Measurements from ENCODE around the gene ZNF580.

ZNF580 gene

DNA sequence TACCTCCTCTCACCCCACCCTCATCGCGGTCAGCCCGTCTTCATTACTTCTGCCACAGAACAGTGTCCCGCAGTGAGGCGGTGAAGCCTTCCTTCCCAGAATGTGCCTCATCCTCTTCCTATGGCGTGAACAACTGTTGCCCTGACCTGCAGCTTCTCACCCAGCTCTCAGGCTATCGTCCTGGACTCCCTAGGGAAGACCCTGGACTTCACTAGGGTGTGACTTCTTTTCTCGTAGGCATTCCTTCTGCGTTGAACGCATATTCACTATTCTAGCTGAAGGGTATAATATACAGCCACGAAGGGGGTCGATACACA lies 34.4 kb upstream of the ZNF580 start:
- DNase-seq: no peak

DNA sequence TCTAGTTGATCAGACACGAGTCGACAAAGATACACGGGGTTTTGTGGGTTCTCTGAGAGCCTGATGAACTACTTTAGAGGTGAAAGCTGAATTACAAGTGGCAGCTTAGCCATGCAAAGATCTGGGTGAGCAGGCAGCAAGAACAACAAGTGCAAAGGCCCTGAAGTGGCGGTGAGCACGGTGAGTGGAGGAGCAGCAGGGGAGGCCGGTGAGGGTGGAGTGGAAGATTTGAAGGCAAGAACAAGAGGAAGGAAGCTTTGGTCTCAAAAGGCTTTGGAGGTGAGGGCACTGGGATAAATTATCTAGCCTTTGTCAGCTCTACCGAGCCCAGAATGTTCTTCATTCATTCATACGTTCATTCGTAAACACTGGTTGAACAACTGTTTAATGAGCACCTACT lies 34.0 kb upstream of the ZNF580 start:
- no peak for DNase-seq

DNA sequence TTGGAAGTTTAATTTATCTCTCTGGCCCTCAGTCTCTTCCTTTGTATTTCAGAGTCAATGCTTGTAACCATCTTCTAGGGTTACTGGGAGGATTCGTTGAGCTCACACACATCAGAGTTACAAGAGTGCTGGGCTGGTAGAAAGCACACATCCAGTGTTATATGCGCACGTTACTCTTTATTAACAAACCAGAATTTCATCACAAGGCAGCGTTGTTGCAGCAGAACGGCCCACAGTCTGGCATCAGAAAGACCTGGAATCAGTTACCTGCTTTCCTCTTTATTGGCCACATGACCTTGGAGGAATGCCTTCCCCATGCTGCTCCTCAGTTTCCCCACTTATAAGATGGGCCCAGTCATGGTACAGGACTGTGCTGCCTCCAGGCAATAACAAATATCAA lies 31.5 kb upstream of the ZNF580 start:
- DNase-seq: no peak

DNA sequence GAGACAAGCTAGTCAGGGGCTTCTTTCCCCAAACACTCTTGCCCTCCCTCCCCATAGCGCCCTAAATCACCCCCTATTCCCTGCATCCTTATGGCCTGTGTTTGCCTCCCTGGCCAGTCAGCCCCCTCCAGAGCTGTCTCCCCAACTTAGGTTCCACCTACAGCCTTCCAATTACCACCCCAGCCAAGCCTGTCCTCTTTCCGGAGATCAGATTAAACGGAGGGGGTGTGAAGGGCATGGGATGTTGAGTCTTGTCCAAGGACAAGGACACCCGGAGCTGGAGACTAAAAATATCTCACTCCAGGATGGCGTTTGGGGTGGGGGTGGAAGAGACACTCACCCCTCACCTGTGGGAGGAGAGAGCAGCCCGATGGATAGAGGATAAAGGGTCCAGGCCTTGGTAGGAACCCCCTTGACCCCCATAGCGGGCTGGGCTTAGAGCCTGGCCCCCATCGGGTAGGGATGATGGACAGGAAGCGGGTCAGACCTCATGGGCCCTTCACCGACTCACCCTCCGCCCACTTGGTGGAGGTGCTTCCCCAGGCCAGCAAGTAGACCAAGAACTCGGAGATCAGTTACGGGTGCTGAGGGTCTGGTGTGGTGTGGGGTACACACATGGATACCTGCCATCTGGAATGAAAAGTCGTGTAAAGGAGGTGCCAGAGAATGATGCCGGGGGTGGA lies 29.4 kb upstream of the ZNF580 start:
- DNase-seq: no peak

DNA sequence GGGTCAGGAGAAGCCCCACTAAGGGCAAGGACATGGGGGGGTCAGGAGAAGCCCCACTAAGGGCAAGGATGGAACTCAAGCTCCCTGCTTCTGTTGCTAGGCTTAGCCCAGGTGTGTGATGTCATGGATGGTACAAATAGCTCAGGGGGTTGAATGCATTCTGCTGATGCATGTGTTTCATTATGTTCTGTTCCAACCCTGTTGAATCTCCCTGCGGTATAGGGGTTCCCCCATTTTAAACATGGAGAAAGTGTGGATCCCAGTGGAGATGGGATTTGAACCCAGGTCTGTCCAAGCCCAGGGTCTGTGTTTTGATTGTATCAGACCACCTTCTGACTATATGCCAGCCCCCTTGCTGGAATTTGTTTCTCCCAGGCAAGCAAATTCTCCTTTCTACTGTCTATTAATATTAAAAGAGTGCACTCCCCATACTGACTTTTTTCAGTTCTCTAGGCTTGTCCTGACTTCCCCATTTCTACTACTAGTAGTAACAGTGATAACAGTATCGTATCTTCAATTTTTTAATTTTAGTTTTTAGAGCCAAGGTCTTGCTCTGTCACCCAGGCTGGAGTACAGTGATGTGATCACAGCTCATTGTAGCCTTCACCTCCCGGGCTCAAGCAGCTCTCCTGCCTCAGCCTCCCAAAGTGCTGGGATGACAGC lies 28.7 kb upstream of the ZNF580 start:
- DNase-seq: no peak

DNA sequence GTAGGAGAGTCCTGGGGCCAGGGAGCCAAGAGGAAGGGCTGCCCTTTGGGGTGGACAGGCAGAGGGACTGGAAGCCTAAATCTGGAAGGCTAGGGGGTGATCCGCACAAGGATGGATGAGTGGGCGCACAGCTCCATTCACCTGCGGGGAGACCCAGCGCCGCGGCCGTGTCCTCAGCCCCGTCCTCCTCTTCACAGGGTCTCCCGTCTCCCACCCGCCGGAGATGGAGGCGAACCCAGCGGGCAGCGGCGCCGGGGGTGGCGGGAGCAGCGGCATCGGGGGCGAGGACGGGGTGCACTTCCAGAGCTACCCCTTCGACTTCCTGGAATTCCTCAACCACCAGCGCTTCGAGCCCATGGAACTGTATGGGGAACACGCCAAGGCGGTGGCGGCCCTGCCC lies 27.4 kb upstream of the ZNF580 start:
- no peak for DNase-seq

DNA sequence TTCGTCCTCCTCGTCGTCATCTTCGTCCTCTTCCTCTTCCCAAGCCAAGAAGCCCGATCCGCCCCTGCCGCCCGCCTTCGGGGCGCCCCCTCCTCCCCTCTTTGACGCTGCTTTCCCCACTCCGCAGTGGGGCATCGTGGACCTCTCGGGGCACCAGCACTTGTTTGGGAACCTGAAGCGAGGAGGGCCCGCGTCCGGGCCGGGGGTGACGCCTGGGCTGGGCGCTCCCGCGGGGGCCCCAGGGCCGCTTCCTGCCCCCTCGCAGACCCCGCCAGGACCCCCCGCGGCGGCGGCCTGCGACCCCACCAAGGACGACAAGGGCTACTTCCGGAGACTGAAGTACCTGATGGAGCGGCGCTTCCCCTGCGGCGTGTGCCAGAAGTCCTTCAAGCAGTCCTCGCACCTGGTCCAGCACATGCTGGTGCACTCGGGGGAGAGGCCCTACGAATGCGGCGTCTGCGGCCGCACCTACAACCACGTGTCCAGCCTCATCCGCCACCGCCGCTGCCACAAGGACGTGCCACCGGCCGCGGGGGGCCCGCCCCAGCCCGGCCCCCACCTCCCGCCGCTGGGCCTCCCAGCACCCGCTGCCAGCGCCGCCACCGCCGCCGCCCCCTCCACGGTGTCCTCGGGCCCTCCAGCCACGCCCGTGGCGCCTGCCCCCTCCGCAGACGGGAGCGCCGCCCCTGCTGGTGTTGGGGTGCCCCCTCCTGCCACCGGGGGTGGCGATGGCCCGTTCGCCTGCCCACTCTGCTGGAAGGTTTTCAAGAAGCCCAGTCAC lies 26.7 kb upstream of the ZNF580 start:
- DNase-seq: no peak

DNA sequence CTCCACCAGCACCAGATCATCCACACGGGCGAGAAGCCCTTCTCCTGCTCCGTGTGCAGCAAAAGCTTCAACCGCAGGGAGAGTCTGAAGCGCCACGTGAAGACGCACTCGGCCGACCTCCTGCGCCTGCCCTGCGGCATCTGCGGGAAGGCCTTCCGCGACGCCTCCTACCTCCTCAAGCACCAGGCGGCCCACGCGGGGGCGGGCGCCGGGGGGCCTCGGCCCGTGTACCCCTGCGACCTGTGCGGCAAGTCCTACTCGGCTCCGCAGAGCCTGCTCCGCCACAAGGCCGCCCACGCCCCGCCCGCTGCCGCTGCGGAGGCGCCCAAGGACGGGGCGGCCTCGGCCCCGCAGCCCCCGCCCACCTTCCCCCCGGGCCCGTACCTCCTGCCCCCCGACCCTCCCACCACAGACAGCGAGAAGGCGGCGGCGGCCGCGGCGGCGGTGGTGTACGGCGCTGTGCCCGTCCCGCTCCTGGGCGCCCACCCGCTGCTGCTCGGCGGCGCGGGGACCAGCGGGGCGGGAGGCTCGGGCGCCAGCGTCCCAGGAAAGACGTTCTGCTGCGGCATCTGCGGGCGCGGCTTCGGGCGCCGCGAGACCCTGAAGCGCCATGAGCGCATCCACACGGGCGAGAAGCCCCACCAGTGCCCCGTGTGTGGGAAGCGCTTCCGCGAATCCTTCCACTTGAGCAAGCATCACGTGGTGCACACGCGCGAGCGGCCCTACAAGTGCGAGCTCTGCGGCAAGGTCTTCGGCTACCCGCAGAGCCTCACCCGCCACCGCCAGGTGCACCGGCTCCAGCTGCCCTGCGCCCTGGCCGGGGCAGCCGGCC lies 25.9 kb upstream of the ZNF580 start:
- no peak for DNase-seq

DNA sequence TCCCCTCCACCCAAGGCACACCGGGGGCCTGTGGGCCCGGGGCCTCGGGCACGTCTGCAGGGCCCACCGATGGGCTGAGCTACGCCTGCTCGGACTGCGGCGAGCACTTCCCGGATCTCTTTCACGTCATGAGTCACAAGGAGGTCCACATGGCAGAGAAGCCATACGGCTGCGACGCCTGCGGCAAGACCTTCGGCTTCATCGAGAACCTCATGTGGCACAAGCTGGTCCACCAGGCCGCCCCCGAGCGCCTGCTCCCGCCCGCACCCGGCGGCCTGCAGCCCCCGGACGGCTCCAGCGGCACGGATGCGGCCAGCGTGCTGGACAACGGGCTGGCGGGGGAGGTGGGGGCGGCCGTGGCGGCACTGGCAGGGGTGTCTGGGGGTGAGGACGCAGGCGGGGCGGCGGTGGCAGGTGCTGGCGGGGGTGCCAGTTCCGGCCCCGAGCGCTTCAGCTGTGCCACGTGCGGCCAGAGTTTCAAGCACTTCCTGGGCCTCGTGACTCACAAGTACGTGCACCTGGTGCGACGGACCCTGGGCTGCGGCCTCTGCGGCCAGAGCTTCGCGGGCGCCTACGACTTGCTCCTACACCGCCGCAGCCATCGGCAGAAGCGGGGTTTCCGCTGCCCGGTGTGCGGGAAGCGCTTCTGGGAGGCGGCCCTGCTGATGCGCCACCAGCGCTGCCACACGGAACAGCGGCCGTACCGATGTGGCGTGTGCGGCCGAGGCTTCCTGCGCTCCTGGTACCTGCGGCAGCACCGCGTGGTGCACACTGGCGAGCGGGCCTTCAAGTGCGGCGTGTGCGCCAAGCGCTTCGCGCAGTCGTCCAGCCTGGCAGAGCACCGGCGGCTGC lies 25.0 kb upstream of the ZNF580 start:
- no peak for DNase-seq

DNA sequence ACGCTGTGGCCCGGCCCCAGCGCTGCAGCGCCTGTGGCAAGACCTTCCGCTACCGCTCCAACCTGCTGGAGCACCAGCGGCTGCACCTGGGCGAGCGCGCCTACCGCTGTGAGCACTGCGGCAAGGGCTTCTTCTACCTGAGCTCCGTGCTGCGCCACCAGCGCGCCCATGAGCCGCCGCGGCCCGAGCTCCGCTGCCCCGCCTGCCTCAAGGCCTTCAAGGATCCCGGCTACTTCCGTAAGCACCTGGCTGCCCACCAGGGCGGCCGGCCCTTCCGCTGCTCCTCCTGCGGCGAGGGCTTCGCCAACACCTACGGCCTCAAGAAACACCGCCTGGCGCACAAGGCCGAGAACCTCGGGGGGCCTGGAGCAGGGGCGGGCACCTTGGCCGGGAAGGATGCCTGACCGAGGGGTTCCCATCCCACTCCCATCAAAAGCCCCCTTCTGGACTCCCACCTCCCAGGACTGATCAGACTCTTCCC lies 24.4 kb upstream of the ZNF580 start:
- no peak for DNase-seq

DNA sequence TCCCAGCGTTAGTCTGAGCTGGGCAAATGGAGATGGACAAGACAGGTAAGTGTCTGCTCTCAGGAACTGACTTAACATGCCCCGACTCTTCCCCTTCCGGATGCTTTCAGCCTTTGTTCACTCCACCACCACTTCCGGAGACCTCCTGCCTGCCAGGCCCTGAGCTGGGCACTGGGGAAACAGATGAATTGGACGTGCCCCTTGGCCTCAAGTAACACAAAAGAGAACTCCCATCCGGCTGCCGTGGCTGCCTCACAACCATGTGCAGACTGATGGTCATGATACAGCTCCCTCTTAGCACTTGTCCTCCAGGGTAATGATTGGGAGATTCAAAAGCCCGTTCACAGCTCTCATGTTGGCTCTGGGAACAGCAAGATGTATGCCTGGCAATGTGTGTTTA lies 23.4 kb upstream of the ZNF580 start:
- no peak for DNase-seq

DNA sequence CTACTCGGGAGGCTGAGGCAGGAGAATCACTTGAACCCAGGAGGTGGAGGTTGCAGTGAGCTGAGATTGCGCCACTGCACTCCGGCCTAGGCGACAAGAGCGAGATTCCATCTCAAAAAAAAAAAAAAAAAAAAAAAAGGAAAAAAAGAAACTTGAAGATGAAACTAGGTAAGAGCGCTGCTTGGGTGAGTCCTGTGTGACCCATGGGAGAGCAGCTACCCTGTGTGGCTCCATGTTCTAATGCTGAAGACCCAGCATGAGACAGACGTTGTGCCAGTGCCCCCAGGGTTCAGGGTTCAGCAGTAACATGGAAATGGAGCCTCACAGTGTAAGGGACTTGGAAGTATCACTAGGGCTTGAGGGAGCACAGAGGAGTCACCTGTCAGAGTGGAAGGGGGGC lies 22.4 kb upstream of the ZNF580 start:
- DNase-seq: no peak

DNA sequence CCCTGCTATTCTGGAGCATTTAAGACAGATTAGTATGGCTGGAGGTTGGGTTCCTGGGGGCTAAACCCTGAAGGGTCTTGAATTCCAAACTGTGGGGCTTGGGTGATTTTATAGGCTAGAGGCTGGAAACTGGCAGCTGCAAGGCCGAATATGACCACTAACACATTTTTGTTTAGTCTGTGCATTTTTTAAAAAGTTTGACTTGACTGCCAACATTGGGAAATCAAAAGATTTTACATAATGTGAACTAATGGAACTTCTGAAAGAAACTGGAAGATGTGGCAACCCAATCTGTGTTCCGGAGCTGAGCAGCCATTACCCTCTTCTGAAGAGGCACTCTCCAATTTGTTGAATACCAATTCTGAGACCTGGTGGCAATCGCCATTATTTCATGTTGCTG lies 21.5 kb upstream of the ZNF580 start:
- no peak for DNase-seq

DNA sequence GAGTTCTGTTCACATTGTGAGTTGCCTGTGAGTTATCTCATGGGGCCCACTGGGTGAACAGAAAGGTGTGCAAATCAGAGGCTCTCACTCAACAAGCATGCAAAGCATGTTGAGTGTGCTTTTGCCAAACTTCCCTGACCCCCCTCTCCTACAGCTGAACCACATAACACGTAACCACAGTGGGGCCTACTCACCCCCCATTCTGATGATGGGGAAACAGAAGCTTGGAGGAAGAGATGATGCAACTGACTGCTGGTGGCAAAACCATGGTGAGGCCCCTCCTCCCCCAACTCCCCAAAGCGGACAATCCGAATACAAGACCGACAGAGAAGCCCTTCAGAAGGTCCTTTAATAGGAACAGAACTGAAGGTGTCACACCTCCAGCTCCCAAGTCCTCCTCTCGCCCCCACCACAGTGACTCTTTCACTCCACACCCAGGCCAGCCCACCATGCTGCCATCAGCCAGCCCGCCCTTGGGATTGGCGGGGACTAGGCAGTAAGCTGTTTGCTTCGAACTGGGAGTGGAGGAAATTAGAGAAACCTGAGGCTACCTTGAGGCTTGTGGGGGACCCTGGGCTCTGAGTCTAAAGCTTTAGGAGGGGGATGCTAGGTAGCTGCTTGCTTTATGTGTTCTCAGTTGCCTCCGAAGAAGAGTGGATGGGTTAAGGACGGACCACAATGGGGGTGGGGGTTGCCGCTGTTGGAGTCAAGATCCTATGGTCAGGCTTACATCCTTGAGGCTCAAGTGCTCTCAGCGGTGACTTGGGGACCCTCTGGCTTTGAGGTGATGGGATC lies 20.2 kb upstream of the ZNF580 start:
- DNase-seq: no peak

DNA sequence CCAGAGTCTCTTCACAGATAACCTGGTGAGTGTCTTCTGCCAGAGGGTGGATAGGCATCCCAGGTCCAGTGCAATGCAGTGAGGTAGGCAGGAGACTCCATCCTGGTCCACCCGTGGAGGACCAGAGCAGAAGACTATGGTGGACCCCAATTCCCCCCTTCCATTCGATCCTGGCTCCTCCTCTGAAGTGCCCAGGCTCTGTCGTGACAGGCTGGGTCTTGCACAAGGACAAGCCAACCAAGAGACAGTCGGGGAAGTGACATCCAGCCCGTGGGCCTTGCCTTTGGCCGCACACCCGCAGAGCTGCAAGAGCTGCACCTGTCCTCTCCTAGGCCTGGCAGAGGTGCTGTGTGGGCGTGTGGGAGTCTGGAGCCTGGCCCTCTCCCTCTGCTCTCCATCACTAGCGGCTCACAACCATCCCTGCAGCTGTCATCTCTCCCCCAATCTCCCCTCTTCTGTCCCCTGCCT lies 19.6 kb upstream of the ZNF580 start:
- DNase-seq: no peak

DNA sequence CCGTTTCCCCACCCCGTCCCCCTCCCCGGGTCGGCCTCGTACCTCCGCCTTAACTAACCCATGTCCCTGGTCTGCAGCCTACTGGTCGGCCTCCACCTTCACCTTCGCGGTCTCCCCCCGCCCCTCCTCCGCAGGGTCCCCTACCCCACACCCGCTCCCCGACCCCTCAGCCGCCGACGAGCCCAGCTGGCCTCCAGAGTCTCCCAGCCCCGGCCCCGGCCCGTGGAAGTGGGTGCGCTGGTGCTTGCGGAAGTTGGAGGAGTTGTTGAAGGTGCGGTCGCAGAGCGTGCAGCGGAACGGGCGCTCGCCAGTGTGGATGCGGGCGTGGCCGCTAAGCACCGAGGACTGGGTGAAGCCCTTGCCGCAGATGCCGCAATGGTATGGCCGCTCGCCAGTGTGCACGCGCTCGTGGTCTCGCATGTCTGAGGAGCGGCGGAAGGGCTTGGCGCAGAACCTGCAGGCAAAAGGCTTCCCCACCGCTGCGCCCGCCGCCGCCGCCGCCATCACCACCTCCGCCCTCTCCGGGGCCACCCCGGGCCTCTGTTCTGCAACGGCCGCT lies 19.1 kb upstream of the ZNF580 start:
- DNase-seq: no peak

DNA sequence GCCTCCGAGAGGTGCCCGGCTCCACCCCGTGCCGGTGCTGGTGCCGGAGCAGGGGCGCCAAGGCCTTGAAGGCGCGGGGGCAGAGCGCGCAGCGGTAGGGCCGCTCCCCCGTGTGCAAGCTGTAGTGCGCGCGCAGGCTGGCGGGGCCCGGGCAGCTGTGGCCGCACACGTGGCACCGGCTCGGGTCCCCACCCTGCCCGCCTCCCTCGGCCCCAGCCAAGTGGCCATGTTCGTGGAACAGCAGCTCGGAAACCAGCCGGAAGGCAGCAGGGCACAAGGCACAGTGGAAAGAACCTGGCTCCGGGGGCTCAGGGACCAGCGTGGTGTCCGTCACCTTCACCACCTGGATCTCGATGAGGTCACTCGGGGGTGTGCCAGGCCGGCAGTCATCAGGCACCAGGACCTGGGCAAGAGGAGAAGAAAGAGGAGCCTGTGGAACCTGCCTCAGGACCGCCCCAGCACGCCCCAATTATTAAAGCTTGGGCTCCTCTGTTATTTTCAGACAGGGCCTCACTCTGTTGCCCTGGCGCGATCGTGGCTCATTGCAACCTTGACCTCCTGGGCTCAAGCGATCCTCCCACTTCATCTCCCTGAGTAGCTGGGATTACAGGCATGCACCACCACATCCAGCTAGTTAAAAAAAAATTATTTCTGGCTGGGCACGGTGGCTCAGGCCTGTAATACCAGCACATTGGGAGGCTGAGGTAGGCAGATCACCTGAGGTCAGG lies 18.4 kb upstream of the ZNF580 start:
- no peak for DNase-seq

DNA sequence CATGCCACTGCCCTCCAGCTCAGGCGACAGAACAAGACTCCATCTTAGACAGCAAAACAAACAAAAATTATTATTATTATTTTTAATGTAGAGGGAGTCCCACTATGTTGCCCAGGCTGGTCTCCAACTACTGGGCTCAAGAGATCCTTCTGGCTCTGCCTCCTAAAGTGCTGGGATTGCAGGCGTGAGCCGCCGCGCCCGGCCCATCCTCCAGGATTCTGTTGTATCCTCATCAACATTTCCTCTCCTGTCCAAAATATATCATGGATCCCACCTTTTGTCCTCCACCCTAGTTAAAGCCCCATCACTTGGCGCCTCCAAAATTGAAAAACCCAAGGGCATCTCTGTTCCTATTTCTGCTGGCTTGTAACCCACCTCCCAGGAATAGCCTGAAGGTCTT lies 17.7 kb upstream of the ZNF580 start:
- DNase-seq: no peak

DNA sequence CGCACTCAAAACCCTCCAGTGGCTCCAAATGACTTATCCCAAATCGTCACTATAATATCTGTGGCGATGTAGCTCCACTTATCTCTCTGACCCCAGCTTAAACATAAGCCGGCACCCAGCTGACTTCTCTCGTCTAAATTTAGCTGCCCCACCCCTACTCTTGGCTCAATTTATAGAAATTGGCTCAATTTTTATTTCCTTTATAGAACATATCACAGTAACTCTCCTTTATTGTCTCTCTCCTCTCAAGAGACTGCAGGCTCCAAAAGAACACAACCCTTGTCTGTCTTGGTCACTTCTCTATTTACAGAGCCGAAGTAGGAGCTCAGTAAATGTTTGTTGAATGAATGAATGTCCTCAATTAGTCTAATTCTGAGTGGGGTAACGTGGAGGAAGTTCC lies 17.2 kb upstream of the ZNF580 start:
- DNase-seq: no peak
